GM12892 (cell line): Measurements from ENCODE around the gene ZNF423.

Experiments
- POLR2AphosphoS5 ChIP-seq: IDR thresholded peaks from 2 replicates; pipeline ENCODE4 v1.6.1; 2011; ENCODE audit warnings: low read depth, low read length, control low read depth
- TAF1 ChIP-seq: IDR thresholded peaks from 2 replicates; pipeline ENCODE4 v1.6.1; 2011; ENCODE audit warnings: low read depth, mild to moderate bottlenecking, control low read depth, low read length, borderline replicate concordance

DNA sequence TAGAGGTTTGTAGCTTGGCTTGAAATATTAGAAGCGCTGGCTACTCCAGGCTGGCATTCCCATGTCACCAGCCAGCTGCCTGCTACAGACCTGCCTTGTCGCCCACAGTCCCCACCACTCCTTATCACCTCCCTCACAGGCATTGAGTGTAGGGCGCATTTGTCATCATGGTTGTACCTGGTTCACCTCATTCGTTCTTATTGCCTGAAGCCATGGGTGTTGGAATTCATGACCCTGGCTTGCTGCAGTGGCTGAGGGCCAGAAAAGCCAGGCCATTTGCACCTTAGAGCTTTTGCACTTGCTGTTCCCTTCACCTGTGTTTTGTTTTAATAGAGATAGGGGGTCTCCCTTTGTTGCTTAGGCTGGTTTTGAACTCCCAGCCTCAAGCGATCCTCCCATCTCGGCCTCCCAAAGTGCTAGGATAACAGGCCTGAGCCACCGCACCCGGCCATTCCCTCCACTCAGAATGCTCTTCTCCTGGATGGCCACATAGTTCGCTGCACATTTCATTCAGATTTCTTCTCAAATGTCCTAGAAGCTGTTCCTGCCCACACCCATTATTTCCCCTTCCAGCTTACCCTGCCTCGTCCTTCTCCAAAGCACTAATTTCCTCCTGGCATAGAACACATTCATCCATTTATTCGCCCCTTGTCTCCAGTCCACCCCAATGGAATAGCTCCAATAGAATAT is 384.7 kb downstream of the ZNF423 start:
- TF ChIP-seq TAF1 = no peak
- no peak for TF ChIP-seq POLR2AphosphoS5
